Esophagus muscularis mucosa (tissue), 4 donors: Measurements from ENCODE around the gene ABI3.

ENCODE experiments used
- CTCF ChIP-seq, 3 experiments: fragments of 200-600 bp in 2 of 3; fragments of 450-650 bp in 1 of 3; sonication (generic) in 2 of 3; IDR thresholded peaks; one replicate each; pipeline ENCODE4 v1.5.1; 2017 to 2019; ENCODE audit warnings: antibody characterized with exemption in 3 of 3, mild to moderate bottlenecking in 2 of 3, moderate library complexity in 1 of 3
- EP300 ChIP-seq: sonication (generic); formaldehyde crosslinking; IDR thresholded peaks from one replicate; pipeline ENCODE4 v1.6.1; 2017; ENCODE audit warnings: antibody characterized with exemption
- POLR2A ChIP-seq: fragments of 450-650 bp; IDR thresholded peaks from one replicate; pipeline ENCODE4 v1.6.1; 2017; ENCODE audit warnings: antibody characterized with exemption, moderate library complexity, mild to moderate bottlenecking, low read depth

DNA sequence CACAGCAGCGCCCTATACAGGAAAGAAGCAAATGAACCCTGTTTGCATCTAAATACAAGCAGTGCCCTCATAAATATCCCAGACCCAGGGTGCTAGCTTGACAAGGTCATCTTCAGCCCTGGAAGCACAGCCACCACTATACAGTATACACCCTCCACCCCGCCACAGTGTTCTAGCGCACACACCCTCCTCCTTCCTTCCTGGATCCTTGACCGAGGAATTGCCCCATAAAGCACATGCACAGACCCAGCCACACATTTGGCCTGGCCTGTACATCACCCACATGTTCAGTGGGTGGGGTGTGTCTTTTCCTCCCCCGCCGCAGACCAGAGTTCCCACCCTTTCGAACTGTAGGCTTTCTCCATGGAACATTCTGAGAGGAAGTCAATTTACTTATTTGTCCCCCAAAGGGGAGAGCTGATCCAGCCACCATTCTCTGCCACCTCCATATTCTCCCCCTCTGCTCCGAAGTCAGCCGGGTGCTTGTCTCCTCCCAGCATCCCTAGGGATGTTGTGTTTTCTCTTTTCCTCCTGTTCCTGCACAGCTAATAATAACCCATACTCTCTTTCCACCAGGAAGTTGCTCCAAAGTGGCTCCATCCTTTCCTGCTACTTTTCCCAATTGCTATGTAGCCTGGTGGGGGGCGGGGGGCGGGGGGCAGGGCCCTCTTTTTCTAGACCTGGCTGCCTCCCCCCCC lies 6.6 kb downstream of the ABI3 start:
- no peak for TF ChIP-seq CTCF (IDR thresholded peaks at IDR 0.05)
- no peak for TF ChIP-seq EP300
- no peak for TF ChIP-seq POLR2A
